Right renal pelvis (tissue), 4 donors: ENCODE data around the gene TTBK2. TPM values are rescaled to one million over a fixed set of nuclear protein-coding genes. Genes with fewer than 3 reads are reported as not detected.

ENCODE experiments used
- DNase-seq, 4 donors: peaks; one replicate each; pipeline ENCODE4 v3.0.0-alpha.2; 2013; ENCODE audit warnings: low read depth in 4 of 4, low spot score in 3 of 4, missing footprints in 1 of 4
- polyA plus RNA-seq, 4 donors: library from polyadenylated mRNA; unstranded; fragments of 120-200 nt; gene quantifications; one replicate each; pipeline ENCODE4 v1.2.1, GENCODE V29; 2013; ENCODE audit not compliant: insufficient read length in 4 of 4

Gene TTBK2
- polyA plus RNA-seq, 4 donors: 8.8 to 11.7 (median 10.8) TPM

DNA sequence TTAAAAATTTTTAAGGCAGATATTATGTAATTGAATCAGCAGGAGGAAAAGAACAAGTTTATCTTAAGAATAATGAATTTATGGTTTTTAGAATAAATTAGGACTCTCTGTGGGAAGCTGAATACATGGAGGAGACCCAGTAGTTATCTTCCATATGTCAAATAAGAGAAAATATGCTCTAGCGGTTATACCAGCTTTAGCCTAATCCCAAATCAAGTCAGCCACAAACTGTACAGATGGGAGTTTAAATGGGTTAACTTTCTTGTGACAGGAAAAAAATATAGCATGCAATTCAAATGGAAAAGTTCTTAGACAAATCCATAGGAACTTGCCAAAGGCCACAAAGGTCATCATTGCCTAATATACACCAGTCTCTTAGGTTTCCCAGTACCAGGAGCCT is 84.3 kb downstream of the TTBK2 start:
- DNase-seq: no peak

DNA sequence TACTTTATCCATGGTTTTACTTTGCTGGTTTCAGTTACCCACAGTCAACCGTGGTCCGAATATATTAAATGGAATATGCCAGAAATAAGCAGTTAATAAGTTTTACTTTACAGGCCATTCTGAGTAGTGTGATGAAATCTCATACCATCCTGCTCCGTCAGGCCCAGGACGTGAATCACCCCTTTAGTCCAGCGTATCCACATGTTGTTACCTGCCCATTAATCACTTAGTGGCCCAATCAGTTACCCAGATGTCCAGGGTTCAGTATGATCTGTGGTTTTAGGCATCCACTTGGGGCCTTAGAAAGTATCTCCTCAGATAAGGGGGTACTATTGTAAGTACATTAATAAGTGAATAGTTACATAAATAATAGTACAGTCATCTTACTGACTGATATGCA is 88.0 kb downstream of the TTBK2 start:
- DNase-seq: no peak

DNA sequence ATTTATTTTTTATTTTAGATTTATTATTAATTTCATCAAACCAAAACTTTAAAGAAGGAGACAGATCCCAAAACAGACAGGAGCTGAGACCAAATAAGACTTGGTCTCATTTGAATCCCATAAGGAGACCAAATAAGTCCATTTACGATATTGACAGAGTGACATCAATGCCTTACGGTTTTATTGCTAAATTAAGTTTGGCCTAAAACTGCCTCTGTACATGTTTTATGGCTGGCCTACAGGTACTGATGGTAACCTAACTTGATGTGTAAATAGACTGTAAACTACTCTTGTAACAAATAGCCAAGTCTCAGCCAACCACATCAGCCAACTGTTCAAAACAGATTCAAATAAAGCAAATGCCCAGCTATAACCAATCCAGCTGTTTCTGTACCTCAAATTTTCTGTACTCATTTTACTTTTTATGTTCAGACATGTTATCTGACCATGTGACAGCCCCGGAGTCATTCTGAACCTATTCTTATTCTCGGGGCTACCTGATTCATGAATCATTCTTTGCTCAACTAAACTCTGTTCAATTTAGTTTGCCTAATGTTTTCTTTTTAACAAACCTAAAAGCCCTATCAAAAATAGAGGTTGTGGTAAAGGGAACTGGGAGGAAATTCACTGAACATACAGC is 94.2 kb downstream of the TTBK2 start:
- DNase-seq: no peak

DNA sequence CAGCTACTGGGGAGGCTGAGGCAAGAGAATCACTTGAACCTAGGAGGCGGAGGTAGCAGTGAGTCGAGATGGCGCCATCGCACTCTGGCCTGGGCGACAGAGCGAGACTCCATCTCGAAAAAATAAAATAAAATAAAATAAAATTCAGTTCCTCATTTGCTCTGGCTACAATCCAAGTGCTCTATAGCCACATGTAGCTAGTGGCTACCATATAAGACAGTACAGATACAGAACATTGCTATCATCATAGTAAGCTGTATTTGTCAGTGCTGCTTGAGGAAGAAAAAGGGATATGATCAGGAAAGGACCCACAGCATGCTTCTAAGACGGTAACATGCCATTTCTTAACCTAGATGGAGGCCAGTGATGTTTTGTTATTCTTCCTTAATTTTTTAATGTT is 95.0 kb downstream of the TTBK2 start:
- no peak for DNase-seq

DNA sequence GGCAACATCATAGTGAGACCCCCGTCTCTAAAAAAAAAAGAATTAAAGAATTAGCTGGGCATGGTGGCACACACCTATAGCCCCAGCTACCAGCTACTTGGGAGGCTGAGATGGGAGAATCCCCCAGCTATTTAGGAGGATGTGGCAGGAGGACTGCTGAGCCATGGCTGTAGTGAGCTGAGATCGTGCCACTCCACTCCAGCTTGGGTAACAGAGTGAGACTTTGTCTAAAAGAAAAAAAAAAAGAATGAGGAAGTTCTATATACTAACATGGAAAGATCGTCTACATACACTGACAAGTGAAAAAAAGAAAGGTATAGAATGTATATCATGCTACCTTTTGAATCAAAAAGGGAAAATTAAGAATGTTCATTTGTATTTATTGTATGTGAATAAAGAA is 99.8 kb downstream of the TTBK2 start:
- no peak for DNase-seq

DNA sequence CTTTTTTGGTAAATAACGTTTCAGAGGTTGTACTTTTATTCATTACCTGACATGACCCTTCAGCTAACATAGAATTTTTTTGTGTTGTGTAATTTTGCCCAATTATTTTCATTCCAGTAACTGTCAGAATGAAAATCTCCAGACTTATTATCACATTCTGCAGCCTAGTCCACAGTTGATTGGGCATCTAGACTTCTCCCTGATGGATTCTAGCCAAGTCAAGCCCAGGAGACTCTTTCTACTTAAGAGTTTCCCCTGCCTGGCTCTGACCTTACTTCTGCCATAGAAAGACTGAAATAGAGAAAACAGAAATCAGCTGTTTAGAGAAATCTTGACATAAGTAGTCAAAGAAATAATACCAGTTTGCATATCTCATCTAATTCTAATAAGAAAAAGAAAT is 100.8 kb downstream of the TTBK2 start:
- DNase-seq: no peak

DNA sequence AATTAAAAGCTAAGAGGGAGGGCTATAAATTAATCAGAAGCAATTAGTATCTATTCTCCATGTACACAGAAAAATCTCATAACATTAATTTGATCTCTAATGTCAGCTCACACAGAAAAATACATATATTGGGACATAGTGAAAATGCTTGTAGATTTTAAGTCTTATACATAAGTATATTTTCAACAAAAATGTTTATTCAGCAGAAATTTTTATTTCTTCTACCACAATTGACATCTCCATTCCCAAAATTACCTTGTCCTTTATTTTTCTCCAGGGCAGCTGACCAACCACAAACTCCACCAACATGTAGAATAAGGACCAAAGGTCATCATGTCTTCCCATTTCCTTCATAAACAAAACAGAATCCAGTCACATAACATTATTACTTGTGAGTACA is 109.1 kb downstream of the TTBK2 start:
- no peak for DNase-seq

DNA sequence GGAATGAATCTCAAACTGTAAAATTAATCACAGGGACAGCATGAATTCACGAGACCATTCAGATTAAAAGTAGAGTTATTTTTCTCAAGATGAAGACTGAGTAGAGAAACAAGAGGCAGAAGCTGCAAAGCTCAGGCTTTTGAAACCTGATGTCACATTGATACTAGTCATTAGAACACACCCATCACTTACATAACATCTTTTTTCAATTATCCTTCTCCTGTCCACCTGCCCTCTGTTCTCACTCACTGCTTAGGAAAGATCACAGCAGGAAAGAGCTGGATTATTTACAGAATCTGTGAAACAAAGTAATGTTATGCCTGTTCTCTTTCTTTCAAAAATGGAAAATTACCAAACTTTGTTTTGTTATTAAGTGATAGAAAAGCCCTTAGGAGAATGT is 111.7 kb downstream of the TTBK2 start:
- no peak for DNase-seq

DNA sequence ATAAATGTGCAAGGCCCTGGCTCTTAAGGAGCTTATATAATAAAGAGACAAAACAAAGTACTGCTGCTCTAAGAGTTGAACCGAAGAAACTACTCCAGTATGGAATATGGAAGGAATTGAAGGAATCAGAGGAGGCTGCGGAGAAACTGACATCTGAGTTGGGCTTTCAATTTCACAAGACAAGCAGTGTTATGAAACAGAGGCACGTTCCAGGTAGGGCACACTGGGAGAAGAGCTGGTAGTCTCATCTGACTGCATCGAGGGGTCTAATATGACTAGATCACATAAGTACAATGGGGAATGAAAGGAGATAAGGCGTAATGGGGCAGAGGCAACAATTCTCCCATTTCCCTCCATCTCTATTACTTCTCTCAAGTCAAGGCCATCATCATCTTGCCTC is 115.3 kb downstream of the TTBK2 start:
- no peak for DNase-seq

DNA sequence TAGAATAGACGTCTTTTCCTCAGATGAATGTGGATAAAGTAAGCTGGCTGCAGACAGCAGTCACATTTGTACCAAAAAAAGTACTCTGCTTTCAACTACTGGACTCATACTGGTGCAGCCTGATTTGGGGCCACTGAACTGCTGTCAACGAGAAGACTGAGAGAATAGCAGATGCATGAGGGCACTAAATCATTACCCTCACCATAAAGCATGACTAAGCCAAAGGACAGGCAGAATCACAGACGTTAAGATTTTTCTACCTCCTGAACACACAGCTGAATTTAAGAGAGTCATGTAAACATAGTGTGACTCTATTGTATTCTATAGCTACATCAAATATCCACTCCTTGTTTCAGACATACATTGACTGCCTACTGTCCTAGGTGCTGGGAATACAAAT is 115.8 kb downstream of the TTBK2 start:
- no peak for DNase-seq

DNA sequence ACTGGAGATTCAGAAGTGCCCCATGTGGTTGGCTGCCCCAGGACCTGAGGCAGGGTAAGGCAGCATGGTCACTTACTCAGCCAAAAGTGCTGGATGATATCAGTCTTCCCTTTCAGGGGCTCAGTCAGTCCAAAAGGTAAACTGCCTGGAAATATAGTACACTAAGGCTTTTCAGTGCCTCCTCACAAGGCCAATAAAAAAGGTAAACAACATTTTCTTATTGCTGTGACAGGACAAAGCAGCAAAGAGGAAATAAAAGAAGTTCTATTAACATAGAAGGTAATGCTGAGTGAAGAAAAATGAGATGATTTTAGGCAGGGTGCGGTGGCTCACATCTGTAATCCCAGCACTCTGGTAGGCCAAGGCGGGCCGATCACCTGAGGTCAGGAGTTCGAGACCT is 117.1 kb downstream of the TTBK2 start:
- no peak for DNase-seq

DNA sequence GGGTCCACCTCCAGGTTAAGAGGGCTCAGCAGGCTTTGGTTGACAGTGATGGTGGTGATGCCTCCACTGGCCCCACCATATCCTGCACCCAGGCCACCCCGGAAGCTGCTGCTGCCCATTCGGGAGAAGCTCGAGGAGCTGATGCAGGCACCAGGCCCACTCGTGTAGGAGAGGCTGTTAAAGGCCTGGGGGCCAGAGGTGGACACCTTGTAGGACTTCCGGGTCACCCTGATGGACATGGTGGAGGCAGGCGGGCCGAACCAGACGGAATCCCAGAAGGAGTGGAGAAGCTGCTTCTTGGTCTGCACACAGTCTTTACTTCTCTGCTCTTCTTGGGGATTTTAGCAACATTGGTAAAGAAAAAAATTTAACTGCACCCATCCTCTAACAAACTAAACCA is 118.4 kb downstream of the TTBK2 start:
- DNase-seq: no peak

DNA sequence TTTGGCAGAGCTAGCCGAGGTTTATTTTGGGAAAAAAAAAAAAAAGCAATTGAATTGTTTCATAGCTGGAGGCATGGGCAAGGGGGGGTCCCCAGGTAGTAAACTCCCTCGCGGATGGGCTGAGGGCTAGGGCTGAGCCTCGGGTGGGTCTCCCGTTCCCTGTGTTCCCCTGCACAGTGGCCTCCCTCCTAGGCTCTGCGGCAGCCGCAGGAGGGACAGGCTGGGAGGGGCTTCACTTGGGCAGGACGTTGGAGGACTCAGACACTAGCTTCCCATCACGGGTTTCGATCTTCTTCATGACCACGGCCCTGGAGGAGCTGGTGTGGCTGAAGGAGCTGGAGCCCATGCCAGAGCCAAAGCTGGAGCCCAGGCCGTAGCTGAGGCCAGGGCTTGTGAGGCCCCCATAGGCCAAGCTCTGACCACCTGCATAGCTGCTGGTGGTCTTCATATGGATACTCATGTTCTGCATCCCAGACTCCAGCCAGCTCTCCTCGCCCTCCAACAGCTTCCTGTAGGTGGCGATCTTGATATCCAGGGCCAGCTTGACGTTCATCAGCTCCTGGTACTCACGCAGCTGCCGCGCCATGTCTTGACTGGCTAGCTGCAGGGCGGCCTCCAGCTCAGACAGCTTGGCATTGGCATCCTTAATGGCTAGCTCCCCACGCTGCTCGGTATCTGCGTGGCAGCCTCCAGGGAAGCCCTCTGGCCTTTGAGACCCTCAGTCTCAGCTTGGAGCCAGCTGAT is 119.7 kb downstream of the TTBK2 start:
- DNase-seq: no peak

DNA sequence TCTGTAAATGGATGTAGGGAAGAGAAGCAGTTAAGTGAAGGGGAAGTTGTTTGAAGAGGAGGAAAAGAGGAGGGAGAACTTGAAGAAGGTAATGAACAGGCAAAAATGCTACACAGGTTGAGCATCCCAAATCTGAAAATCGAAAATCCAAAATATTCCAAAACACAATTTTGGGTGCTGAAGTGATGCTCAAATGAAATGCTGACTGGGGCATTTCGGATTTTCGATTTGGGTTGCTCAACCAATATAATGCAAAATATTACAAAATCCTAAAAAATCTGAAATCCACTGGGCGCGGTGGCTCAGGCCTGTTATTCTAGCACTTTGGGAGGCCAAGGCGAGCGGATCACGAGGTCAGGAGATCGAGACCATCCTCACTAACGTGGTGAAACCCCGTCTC is 121.8 kb downstream of the TTBK2 start:
- DNase-seq: no peak

DNA sequence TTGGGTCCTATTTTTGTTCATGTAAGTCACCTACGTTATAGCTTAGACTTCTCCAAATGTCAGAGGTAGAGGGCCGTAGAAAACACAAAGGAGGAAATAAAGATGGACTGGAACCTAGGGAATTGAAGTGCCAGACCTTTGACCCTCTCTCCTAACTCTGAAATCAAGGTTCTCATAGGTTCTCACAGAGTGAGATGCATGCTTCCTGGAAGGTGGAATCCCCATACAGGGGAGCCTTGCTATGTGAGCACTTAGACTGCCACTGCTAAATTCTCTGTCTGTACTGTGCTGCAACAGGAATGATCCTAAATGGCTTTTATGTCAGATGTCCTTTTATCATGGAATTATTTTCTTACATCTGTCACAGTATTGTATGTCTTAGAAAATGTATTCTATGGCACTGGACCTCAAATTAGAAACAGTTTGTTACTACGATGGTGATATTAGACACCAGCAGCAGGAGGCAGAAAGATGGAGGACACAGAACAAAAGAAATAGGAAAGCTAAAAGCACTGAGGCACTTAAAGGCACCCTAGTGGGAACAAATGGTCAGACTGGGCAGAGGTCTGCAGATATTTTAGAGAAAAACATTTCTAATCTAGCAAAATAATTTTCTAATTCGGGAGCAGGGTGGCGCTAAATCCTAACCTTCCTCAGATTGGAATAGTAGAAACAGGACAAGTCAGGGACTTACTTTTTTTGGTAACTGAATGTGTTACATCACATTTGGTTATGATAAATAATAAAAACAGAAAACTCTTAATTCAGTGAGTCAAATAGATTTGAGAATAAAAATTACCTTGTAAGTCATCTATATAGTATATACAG is 123.4 kb downstream of the TTBK2 start:
- DNase-seq: no peak

DNA sequence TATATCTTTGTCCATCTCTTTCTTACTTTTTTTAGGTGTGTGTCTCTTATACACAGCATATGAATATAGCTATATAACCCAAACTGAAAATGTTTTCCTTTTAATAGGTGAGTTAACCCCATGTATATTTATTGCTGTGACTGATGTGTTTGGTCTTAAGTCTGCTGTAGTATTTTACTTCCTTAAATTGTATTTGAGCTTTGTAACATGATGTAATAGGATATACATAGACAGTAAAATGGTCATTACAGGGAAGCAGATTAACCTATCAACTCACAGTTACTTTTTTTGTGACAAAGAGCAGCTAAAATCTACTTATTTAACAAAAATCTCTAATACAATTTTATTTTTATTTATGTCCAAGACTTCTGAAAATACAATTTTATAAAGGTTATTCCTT is 131.9 kb downstream of the TTBK2 start:
- DNase-seq: no peak

DNA sequence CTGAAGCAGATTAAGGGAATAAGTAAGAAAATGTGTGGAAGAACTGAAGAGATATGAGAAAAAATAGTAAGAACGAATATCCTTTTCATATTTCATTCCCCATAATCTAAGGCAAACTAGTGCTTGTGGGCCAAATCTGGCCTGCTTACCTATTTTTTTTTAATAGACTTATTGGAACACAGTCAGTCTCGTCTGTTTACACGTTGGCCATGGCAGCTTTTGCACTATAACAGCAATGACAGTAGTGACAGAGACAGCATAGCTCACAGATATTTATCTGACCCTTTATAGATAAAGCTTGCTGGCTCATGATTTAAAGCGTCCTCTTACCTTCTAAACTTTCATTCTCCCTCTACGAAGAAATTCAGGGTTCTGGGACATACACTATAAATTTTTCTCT is 133.6 kb downstream of the TTBK2 start:
- no peak for DNase-seq

DNA sequence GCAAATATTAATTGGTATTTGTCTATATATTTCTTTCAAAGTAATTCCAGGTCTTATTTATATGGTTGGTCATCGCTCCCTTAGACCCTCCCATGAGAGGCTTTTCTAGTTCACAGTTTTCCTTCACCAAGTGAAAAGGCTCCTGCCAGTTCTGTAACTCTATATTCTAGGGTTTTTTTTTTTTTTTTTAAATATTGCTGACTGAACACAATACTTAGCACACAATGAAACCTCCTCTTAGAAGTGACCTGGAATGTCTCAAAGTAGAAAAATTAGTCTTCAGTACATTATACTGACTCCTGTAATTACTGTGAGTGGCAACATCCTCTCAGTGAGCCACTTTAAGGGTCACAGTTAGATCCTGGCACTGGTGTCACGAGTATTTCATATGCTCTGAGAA is 135.0 kb downstream of the TTBK2 start:
- DNase-seq: no peak

DNA sequence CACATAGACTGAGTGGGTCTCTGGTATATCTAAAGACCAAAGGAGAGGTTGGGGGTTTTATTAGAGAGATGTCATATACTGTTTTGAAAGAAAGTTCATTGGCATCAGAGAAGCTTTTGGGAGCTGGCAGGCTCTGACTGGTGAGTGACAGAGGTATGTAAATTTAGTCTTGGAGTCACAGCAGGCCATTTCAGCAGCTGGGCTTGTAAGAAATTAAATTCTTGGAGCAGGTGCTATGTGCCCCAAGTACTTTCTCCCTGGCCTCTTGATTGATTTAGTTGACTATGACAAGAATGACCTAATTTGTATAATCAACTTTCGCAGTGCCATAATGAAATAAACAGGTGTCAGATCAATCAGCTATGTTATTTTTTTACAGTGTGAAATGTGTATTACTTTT is 135.9 kb downstream of the TTBK2 start:
- DNase-seq: no peak

DNA sequence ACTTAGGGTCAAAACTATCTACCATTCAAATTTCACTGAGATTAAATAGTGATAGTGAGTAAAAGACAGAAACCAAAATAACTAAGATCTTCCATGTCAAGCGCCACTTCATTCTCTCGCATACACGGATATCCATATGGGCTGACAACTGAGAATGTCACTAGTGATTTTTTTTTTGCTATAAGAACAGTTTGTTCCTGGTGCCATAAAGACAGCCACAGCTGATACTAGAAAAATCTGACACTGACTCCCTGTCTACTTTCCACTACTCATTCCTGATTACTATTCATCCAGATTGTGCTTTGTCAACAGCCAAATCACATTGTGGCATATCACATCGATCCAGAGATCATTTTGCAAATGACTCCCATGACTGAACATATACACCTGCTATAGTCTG is 137.9 kb downstream of the TTBK2 start:
- DNase-seq: no peak

DNA sequence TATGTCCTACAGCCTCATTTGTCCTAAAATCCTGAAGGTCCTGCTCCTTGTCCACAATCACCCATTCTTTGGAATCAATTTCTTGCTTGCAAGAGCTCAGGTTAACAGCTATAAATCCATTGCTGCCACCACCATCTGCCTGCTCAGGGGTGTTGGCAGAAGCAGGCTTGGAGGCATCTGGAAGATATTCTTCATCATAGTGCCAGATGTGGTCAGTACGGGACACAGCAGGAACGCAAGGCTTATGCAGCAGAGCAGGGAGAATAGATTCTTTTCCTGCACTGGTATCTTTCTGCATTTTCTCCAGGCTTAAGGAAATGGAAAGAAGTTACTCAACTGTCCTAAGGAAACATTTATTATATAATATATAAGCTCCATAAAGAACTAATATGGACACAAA is 145.2 kb downstream of the TTBK2 start:
- no peak for DNase-seq

DNA sequence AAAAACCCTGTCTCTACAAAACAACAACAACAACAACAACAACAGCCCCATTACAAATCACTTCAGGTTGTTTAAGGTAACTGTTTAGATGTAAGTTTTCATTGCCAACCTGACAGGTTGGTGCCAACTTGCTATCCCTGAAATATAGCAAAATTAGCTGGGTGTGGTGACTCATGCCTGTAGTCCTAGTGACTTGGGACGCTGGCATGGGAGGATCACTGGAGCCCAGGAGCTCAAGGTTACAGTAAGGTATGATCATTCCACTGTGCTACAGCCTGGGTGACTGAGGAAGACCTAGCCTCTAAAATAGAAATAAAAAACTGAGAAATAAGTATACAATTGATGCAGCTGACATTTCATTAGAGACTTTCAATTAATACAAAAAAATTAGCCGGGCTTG is 147.7 kb downstream of the TTBK2 start:
- DNase-seq: no peak
